Kidney (tissue), 14 donors: ENCODE measurements around the gene CCT7. TPM values are rescaled to one million over a fixed set of nuclear protein-coding genes. Genes with fewer than 3 reads are reported as not detected.

Experiments used
- DNase-seq, 5 donors: peaks; one replicate each; pipeline ENCODE4 v3.0.0-alpha.2; 2013 to 2020
- FAIRE-seq: peaks from 2 replicates; lab custom pipeline; 2012; peaks lifted over from hg19 to GRCh38; lab: Jason Lieb, UNC
- H3K27ac ChIP-seq, 2 donors: one replicate each; pipeline ENCODE4 v1.7.0; 2013; ENCODE audit warnings: low read depth in 2 of 2, low read length in 2 of 2, inconsistent platforms in 1 of 2
- H3K27me3 ChIP-seq: one replicate; pipeline ENCODE4 v1.7.1; 2013; ENCODE audit warnings: low read length, inconsistent platforms; ENCODE audit not compliant: control insufficient read depth, insufficient read depth
- H3K36me3 ChIP-seq, 3 donors: one replicate each; pipeline versions ENCODE4 v1.7.0 to v1.7.1; 2013; ENCODE audit warnings: low read length in 3 of 3, control low read depth in 1 of 3, inconsistent platforms in 1 of 3; ENCODE audit not compliant: insufficient read depth in 3 of 3, control insufficient read depth in 2 of 3
- H3K4me1 ChIP-seq, 3 donors: one replicate each; pipeline versions ENCODE4 v1.7.0 to v1.7.1; 2013; ENCODE audit warnings: low read length in 3 of 3, inconsistent platforms in 1 of 3, low read depth in 1 of 3; ENCODE audit not compliant: control insufficient read depth in 2 of 3, insufficient read depth in 2 of 3
- H3K4me3 ChIP-seq, 3 donors: one replicate each; pipeline versions ENCODE4 v1.7.0 to v1.8.1; 2013; ENCODE audit warnings: low read length in 3 of 3, control low read depth in 1 of 3, inconsistent platforms in 1 of 3
- H3K9ac ChIP-seq, 3 donors: one replicate each; pipeline versions ENCODE4 v1.7.0 to v1.7.1; 2013; ENCODE audit warnings: low read length in 3 of 3, control low read depth in 1 of 3, inconsistent platforms in 1 of 3
- H3K9me3 ChIP-seq, 3 donors: one replicate each; pipeline versions ENCODE4 v1.7.0 to v1.7.1; 2013; ENCODE audit warnings: low read length in 3 of 3, control low read depth in 1 of 3, inconsistent platforms in 1 of 3; ENCODE audit not compliant: control insufficient read depth in 2 of 3, insufficient read depth in 1 of 3
- CTCF ChIP-seq: IDR thresholded peaks from 3 replicates; pipeline ENCODE4 v1.5.1; 2012; ENCODE audit warnings: mild to moderate bottlenecking, moderate library complexity, borderline replicate concordance; ENCODE audit not compliant: insufficient read depth; ENCODE audit errors: extremely low read depth
- intact Hi-C: fragments of 100-400 bp; cut with DNase I; formaldehyde crosslinking; loops from one replicate; pipeline ENCODE4 v1.11.1; 2022
- polyA plus RNA-seq: library from polyadenylated mRNA; stranded (reverse); fragments of 350-450 nt; fragmentation: Illumina TruSeq; extraction: RNeasy Lipid Tissue Mini Kit (QIAGEN cat#74804); gene quantifications from one replicate; pipeline ENCODE4 v1.2.3, GENCODE V29; 2014; ENCODE audit warnings: low read depth, low replicate concordance; ENCODE audit not compliant: insufficient read depth
- total RNA-seq: library from RNA; stranded (reverse); fragmentation: NEBNext Ultra II Directional; extraction: Animal tissue kit (Norgen Biotek cat#: 25700); gene quantifications from one replicate; pipeline ENCODE4 v1.2.1, GENCODE V29; 2021
- donor health status: control.
- donor health status: control.
- donor health status: control.
- donor health status: control.
- donor health status: control.
- donor health status: DM: yes; HTN: yes; CAD: no.
- donor health status: Normal renal cell carcinoma (clear cell type).

Gene CCT7
- total and polyA plus RNA-seq, 2 donors from 2014 or later = 164 to 173 TPM

GRCh38 chr2:73253400-73253799, 19.3 kb downstream of the CCT7 start:
- no peak overlapping the region for H3K9ac ChIP-seq
- DNase-seq = no peak
- H3K36me3 ChIP-seq = peaks cover 4 to 41% (median 40%) of the 10 kb centered on the region in 3 donors
- intact Hi-C loops = no loop called here
- H3K27ac ChIP-seq = no peak overlapping the region
- TF ChIP-seq CTCF = no peak
- no peaks in the 10 kb centered on the region for H3K9me3 ChIP-seq
- H3K4me3 ChIP-seq = no peak overlapping the region
- FAIRE-seq = no peak
- H3K27me3 ChIP-seq = no peaks in the 10 kb centered on the region
- H3K4me1 ChIP-seq = no peaks in the 10 kb centered on the region

GRCh38 chr2:73253901-73254300, 19.8 kb downstream of the CCT7 start:
- intact Hi-C loops = no loop called here
- DNase-seq (no peak), FAIRE-seq (no peak)
- Histone ChIP-seq H3K9me3 (no peaks in the 10 kb centered on the region), H3K27me3 (no peaks in the 10 kb centered on the region), H3K9ac (no peak overlapping the region), H3K4me3 (no peak overlapping the region), H3K27ac (no peak overlapping the region), H3K4me1 (no peaks in the 10 kb centered on the region), H3K36me3 (peaks cover 4 to 36% (median 35%) of the 10 kb centered on the region in 3 donors)
- no peak for TF ChIP-seq CTCF

GRCh38 chr2:73254343-73255006, 20.4 kb downstream of the CCT7 start:
- no peak for TF ChIP-seq CTCF
- Histone ChIP-seq H3K9ac (no peak overlapping the region), H3K27me3 (no peaks in the 10 kb centered on the region), H3K9me3 (no peaks in the 10 kb centered on the region), H3K27ac (no peak overlapping the region), H3K4me3 (no peak overlapping the region), H3K4me1 (no peaks in the 10 kb centered on the region), H3K36me3 (peaks cover 4 to 30% (median 29%) of the 10 kb centered on the region in 3 donors)
- intact Hi-C loops = no loop called here
- DNase-seq (no peak), FAIRE-seq (no peak)
